WTC11 (cell line): ENCODE results near the gene NAV2. TPM values are rescaled to one million over a fixed set of nuclear protein-coding genes. Genes with fewer than 3 reads are reported as not detected.

Experiments used
- ATAC-seq: fragments of 200-7000 bp; cut with Tn5 transposase; 2 replicates; pipeline ENCODE4 v1.10.0; 2021; ENCODE audit warnings: mild to moderate bottlenecking, moderate library complexity
- CTCF ChIA-PET: fragments of 300-600 bp; sonication (Branson Sonifier 250); formaldehyde crosslinking; loops from one replicate; lab custom pipeline; 2021; ENCODE audit warnings: antibody characterized with exemption; lab: Charles Lee
- POLR2A ChIA-PET: fragments of 350-600 bp; sonication (Branson Sonifier 250); formaldehyde crosslinking; loops from one replicate; lab custom pipeline; 2021; ENCODE audit warnings: antibody characterized with exemption; lab: Charles Lee
- DNase-seq: peaks from one replicate; pipeline ENCODE4 v3.0.0; 2021; ENCODE audit warnings: low spot score
- H3K27ac Mint-ChIP-seq: 2 replicates; pipeline ENCODE4 v1.8.0; 2021; ENCODE audit warnings: mixed read lengths
- H3K27me3 Mint-ChIP-seq: 2 replicates; pipeline ENCODE4 v1.8.0; 2021; ENCODE audit warnings: low read depth, mild to moderate bottlenecking, moderate library complexity, mixed read lengths
- H3K36me3 Mint-ChIP-seq: 2 replicates; pipeline ENCODE4 v1.8.0; 2021; ENCODE audit warnings: mixed read lengths
- H3K4me1 Mint-ChIP-seq: 2 replicates; pipeline ENCODE4 v1.8.0; 2022; ENCODE audit warnings: mixed read lengths
- H3K4me3 Mint-ChIP-seq: 2 replicates; pipeline ENCODE4 v1.8.0; 2021; ENCODE audit warnings: mild to moderate bottlenecking, moderate library complexity, mixed read lengths
- H3K9me3 Mint-ChIP-seq: 2 replicates; pipeline ENCODE4 v1.8.0; 2021; ENCODE audit warnings: mixed read lengths
- AFF4 ChIP-seq: sonication (generic); formaldehyde crosslinking; IDR thresholded peaks from 2 replicates; pipeline ENCODE4 v1.8.1; 2023; ENCODE audit warnings: mild to moderate bottlenecking, missing genetic modification reagents, borderline replicate concordance
- ATF3 ChIP-seq: sonication (generic); formaldehyde crosslinking; conservative IDR thresholded peaks from 2 replicates; pipeline ENCODE4 v1.8.1; 2022; ENCODE audit warnings: mild to moderate bottlenecking, missing genetic modification reagents
- ATF6 ChIP-seq: sonication (generic); formaldehyde crosslinking; IDR thresholded peaks from 2 replicates; pipeline ENCODE4 v1.8.1; 2023; ENCODE audit warnings: mild to moderate bottlenecking, missing genetic modification reagents
- ELF4 ChIP-seq: sonication (generic); formaldehyde crosslinking; IDR thresholded peaks from 2 replicates; pipeline ENCODE4 v1.8.1; 2022; ENCODE audit warnings: low read depth, mild to moderate bottlenecking, moderate library complexity, missing genetic modification reagents
- GABPB1 ChIP-seq: sonication (generic); formaldehyde crosslinking; IDR thresholded peaks from 2 replicates; pipeline ENCODE4 v1.8.1; 2023; ENCODE audit warnings: mild to moderate bottlenecking, missing genetic modification reagents
- JAZF1 ChIP-seq: fragments of 250-450 bp; sonication (Bioruptor Pico); IDR thresholded peaks from 2 replicates; pipeline ENCODE4 v1.9.0; 2021; ENCODE audit warnings: moderate library complexity, mild to moderate bottlenecking, inconsistent platforms
- MLX ChIP-seq: sonication (generic); formaldehyde crosslinking; IDR thresholded peaks from 2 replicates; pipeline ENCODE4 v1.8.1; 2023; ENCODE audit warnings: mild to moderate bottlenecking, missing genetic modification reagents, moderate library complexity
- NR2C2 ChIP-seq: sonication (generic); formaldehyde crosslinking; IDR thresholded peaks from 2 replicates; pipeline ENCODE4 v1.8.0; 2022; ENCODE audit warnings: mild to moderate bottlenecking, missing genetic modification reagents
- RORB ChIP-seq: fragments of 250-450 bp; sonication (Bioruptor Pico); IDR thresholded peaks from 2 replicates; pipeline ENCODE4 v1.9.0; 2021; ENCODE audit warnings: mild to moderate bottlenecking
- SOX15 ChIP-seq: fragments of 250-450 bp; sonication (Bioruptor Pico); IDR thresholded peaks from 2 replicates; pipeline ENCODE4 v1.9.0; 2021; ENCODE audit warnings: mild to moderate bottlenecking
- STAT6 ChIP-seq: sonication (generic); formaldehyde crosslinking; conservative IDR thresholded peaks from 2 replicates; pipeline ENCODE4 v1.8.1; 2023; ENCODE audit warnings: mild to moderate bottlenecking, low read depth, missing genetic modification reagents, moderate library complexity
- TEAD4 ChIP-seq: sonication (generic); formaldehyde crosslinking; IDR thresholded peaks from 2 replicates; pipeline ENCODE4 v1.8.0; 2022; ENCODE audit warnings: mild to moderate bottlenecking, missing genetic modification reagents
- TP53 ChIP-seq: sonication (generic); formaldehyde crosslinking; IDR thresholded peaks from 2 replicates; pipeline ENCODE4 v1.8.1; 2023; ENCODE audit warnings: mild to moderate bottlenecking, missing genetic modification reagents
- USF2 ChIP-seq: sonication (generic); formaldehyde crosslinking; IDR thresholded peaks from 2 replicates; pipeline ENCODE4 v1.8.1; 2023; ENCODE audit warnings: mild to moderate bottlenecking, missing genetic modification reagents, moderate library complexity
- ZNF121 ChIP-seq: sonication (generic); formaldehyde crosslinking; IDR thresholded peaks from 2 replicates; pipeline ENCODE4 v1.8.0; 2023; ENCODE audit warnings: missing genetic modification reagents
- ZNF138 ChIP-seq: sonication (generic); formaldehyde crosslinking; conservative IDR thresholded peaks from 2 replicates; pipeline ENCODE4 v1.8.1; 2022; ENCODE audit warnings: mild to moderate bottlenecking, moderate library complexity, missing genetic modification reagents
- ZNF317 ChIP-seq: sonication (generic); formaldehyde crosslinking; IDR thresholded peaks from 2 replicates; pipeline ENCODE4 v1.8.1; 2023; ENCODE audit warnings: low read depth, mild to moderate bottlenecking, moderate library complexity, missing genetic modification reagents, borderline replicate concordance
- total RNA-seq: library from RNA; stranded (reverse); gene quantifications from 3 replicates; pipeline ENCODE4 v1.2.3, GENCODE V29; 2021
- TF ChIP-seq, protein P1 (sequence below): fragments of 250-450 bp; sonication (Bioruptor Pico); IDR thresholded peaks from 2 replicates; pipeline ENCODE4 v1.9.0; 2021; ENCODE audit warnings: mild to moderate bottlenecking
- TF ChIP-seq, protein P2 (sequence below): fragments of 250-450 bp; sonication (Bioruptor Pico); IDR thresholded peaks from 2 replicates; pipeline ENCODE4 v1.9.0; 2021; ENCODE audit warnings: mild to moderate bottlenecking, borderline replicate concordance

Gene NAV2
- total RNA-seq, 1 experiment from 2014 or later: 42.8 TPM

- Mint-ChIP-seq H3K27me3 (no peaks in the 10 kb centered on the region), H3K36me3 (peaks cover 70% of the 10 kb centered on the region), H3K9me3 (no peaks in the 10 kb centered on the region), H3K27ac (no peak overlapping the region), H3K4me1 (peaks cover 8% of the 10 kb centered on the region), H3K4me3 (no peak overlapping the region)
- ChIA-PET CTCF (no interaction called here), POLR2A (no interaction called here)
- no peak for TF ChIP-seq JAZF1 (CRISPR knock-in tag)
- TF ChIP-seq STAT6: no peak
- no peak for TF ChIP-seq MLX
- TF ChIP-seq ZNF138 (CRISPR knock-in tag): no peak
- TF ChIP-seq GABPB1 (CRISPR knock-in tag): no peak
- TF ChIP-seq ZNF121 (CRISPR knock-in tag): no peak
- TF ChIP-seq USF2 (CRISPR knock-in tag): no peak
- no peak for ATAC-seq
- DNase-seq: no peak
Observed at GRCh38 chr11:20088397-20089225, 376.0 kb downstream of the NAV2 start.

GRCh38 chr11:20089367-20089766 is 376.7 kb downstream of the NAV2 start:
- Mint-ChIP-seq H3K4me1 (peaks cover 8% of the 10 kb centered on the region), H3K9me3 (no peaks in the 10 kb centered on the region), H3K4me3 (no peak overlapping the region), H3K27me3 (no peaks in the 10 kb centered on the region), H3K27ac (no peak overlapping the region), H3K36me3 (peaks cover 67% of the 10 kb centered on the region)
- ATAC-seq: no peak
- DNase-seq: no peak
- CTCF ChIA-PET: interaction anchor here (2.1 kb wide), 1 partner anchor 64 kb away, joined by 5 read pairs; no protein-coding TSS in a partner anchor
- POLR2A ChIA-PET: no interaction called here
- no peak for TF ChIP-seq ATF6 (CRISPR knock-in tag)
- no peak for TF ChIP-seq NR2C2
- TF ChIP-seq ZNF317 (CRISPR knock-in tag): no peak
- no peak for TF ChIP-seq SOX15 (CRISPR knock-in tag)
- no peak for TF ChIP-seq TEAD4 (CRISPR knock-in tag)
- no peak for TF ChIP-seq TP53 (CRISPR knock-in tag)
- TF ChIP-seq, protein P1, sequence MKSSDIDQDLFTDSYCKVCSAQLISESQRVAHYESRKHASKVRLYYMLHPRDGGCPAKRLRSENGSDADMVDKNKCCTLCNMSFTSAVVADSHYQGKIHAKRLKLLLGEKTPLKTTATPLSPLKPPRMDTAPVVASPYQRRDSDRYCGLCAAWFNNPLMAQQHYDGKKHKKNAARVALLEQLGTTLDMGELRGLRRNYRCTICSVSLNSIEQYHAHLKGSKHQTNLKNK (CRISPR knock-in tag): no peak
- no peak for TF ChIP-seq ATF3 (CRISPR knock-in tag)
- TF ChIP-seq AFF4 (CRISPR knock-in tag): no peak
- TF ChIP-seq, protein P2, sequence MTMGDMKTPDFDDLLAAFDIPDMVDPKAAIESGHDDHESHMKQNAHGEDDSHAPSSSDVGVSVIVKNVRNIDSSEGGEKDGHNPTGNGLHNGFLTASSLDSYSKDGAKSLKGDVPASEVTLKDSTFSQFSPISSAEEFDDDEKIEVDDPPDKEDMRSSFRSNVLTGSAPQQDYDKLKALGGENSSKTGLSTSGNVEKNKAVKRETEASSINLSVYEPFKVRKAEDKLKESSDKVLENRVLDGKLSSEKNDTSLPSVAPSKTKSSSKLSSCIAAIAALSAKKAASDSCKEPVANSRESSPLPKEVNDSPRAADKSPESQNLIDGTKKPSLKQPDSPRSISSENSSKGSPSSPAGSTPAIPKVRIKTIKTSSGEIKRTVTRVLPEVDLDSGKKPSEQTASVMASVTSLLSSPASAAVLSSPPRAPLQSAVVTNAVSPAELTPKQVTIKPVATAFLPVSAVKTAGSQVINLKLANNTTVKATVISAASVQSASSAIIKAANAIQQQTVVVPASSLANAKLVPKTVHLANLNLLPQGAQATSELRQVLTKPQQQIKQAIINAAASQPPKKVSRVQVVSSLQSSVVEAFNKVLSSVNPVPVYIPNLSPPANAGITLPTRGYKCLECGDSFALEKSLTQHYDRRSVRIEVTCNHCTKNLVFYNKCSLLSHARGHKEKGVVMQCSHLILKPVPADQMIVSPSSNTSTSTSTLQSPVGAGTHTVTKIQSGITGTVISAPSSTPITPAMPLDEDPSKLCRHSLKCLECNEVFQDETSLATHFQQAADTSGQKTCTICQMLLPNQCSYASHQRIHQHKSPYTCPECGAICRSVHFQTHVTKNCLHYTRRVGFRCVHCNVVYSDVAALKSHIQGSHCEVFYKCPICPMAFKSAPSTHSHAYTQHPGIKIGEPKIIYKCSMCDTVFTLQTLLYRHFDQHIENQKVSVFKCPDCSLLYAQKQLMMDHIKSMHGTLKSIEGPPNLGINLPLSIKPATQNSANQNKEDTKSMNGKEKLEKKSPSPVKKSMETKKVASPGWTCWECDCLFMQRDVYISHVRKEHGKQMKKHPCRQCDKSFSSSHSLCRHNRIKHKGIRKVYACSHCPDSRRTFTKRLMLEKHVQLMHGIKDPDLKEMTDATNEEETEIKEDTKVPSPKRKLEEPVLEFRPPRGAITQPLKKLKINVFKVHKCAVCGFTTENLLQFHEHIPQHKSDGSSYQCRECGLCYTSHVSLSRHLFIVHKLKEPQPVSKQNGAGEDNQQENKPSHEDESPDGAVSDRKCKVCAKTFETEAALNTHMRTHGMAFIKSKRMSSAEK (CRISPR knock-in tag): no peak
- TF ChIP-seq ELF4 (CRISPR knock-in tag): no peak
- no peak for TF ChIP-seq RORB
